ENCODE data around the gene SIGLEC6. TPM values are rescaled to one million over a fixed set of nuclear protein-coding genes. Genes with fewer than 3 reads are reported as not detected.

SIGLEC6 gene
- total RNA-seq, 1 experiment from 2014 or later, result not detected

DNA sequence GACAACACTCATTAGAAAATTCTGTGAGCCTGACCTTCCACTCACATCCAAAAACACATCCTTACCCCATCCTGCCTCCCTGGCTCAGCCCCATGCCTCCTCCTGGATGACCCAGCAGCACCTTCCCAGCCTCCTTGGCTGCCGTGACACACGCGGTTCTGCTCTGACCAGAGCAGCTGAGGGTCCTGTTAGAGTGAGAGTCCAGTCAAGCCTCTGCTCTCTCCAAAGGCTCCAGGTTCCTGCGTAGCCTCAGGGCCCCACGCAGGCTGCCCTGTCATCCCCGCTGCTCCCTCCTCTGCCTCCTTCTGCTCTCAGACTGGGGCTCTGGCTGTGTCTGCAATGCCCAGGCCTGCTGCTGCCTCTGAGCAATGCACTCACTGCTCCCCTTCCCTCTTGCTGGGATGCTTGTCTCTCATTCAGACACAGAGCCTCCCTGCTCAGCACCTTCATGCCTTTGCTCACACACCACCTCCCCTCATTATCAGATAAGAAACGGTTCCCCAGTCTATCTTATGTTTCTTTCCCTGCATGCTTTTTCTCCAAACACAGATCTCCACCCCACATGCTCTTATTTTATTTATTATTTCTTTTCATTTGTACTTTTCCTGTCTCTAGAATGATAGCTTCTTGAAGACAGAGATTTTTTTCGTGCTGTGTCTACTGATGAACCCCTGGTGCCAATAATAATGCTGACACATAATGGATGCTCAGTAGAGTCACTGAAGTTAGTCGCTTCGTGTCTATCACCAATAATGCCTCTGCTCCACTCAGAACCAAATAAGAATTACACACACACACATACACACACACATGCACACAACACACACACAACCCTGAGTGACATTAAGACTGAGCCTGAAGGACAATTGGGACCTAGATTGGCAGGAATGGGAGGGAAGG, 10.2 kb upstream of the SIGLEC6 start:
- H3K4me3 ChIP-seq (replicated peaks in 1 of 2; ENCODE audit: low read depth in 1 of 2, low read length in 2 of 2), result no peak overlapping the region
- POLR2A ChIA-PET, result no interaction called here
- no peaks in the 10 kb centered on the region for H3K9me3 ChIP-seq (ENCODE audit: control insufficient read depth in 1 of 2, insufficient read depth in 1 of 2, low read depth in 1 of 2, low read length in 2 of 2)
- CTCF ChIA-PET, result no interaction called here
- no peaks in the 10 kb centered on the region for H3K79me2 ChIP-seq (ENCODE audit: insufficient read depth, low read length)
- RAD21 ChIA-PET (ENCODE audit: low non-redundant PET in 1 of 2, low total read pairs in 2 of 2, uncharacterized antibody in 2 of 2, unreplicated experiment in 2 of 2), result no interaction called here
- no peaks in the 10 kb centered on the region for H4K20me1 ChIP-seq (ENCODE audit: insufficient read depth)
- H3K9ac ChIP-seq (ENCODE audit: low read length), result no peak overlapping the region
- no peak overlapping the region for H2AFZ ChIP-seq (ENCODE audit: low read depth, low read length, poor library complexity, severe bottlenecking)
- H3K27ac ChIP-seq (ENCODE audit: low read depth, low read length), result no peak overlapping the region
- intact Hi-C loops (cut with micrococcal nuclease), result loop anchor here (2.0 kb wide), 1 partner anchor 59 kb away; no protein-coding TSS in a partner anchor
- peaks cover 73% of the 10 kb centered on the region for H3K27me3 ChIP-seq (ENCODE audit: insufficient read depth, low read length)
- DNase-seq (ENCODE audit: low read depth, low spot score) (no peak), ATAC-seq (no peak)
- TF ChIP-seq JUND (IDR thresholded peaks at IDR 0.05) (no peak), ZNF274 (IDR thresholded peaks at IDR 0.05; ENCODE audit: low read depth, low read length) (no peak), SIN3A (IDR thresholded peaks at IDR 0.05; ENCODE audit: low read depth) (no peak), EGR1 (IDR thresholded peaks at IDR 0.05; ENCODE audit: low read depth) (no peak), YY1 (IDR thresholded peaks at IDR 0.05; ENCODE audit: extremely low read depth, insufficient replicate concordance, low read depth, low read length) (no peak), POLR2A (IDR thresholded peaks at IDR 0.05; ENCODE audit: borderline replicate concordance, extremely low read depth, insufficient read depth, insufficient read length) (no peak), RAD21 (IDR thresholded peaks at IDR 0.05; ENCODE audit: low read depth) (no peak), SRF (IDR thresholded peaks at IDR 0.05; ENCODE audit: low read depth) (no peak), EZH2 (IDR thresholded peaks at IDR 0.05) (no peak), TCF7L2 (IDR thresholded peaks at IDR 0.05; ENCODE audit: borderline replicate concordance, extremely low read depth, insufficient read depth, insufficient read length) (no peak), CEBPB (IDR thresholded peaks at IDR 0.05; ENCODE audit: low read depth) (no peak), EZH2phosphoT487 (IDR thresholded peaks at IDR 0.05; ENCODE audit: borderline replicate concordance) (no peak)
- TF ChIP-seq, protein P1, sequence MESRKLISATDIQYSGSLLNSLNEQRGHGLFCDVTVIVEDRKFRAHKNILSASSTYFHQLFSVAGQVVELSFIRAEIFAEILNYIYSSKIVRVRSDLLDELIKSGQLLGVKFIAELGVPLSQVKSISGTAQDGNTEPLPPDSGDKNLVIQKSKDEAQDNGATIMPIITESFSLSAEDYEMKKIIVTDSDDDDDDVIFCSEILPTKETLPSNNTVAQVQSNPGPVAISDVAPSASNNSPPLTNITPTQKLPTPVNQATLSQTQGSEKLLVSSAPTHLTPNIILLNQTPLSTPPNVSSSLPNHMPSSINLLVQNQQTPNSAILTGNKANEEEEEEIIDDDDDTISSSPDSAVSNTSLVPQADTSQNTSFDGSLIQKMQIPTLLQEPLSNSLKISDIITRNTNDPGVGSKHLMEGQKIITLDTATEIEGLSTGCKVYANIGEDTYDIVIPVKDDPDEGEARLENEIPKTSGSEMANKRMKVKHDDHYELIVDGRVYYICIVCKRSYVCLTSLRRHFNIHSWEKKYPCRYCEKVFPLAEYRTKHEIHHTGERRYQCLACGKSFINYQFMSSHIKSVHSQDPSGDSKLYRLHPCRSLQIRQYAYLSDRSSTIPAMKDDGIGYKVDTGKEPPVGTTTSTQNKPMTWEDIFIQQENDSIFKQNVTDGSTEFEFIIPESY (IDR thresholded peaks at IDR 0.05; ENCODE audit: extremely low read depth, insufficient replicate concordance, low read length), result no peak
- TF ChIP-seq, protein P2, sequence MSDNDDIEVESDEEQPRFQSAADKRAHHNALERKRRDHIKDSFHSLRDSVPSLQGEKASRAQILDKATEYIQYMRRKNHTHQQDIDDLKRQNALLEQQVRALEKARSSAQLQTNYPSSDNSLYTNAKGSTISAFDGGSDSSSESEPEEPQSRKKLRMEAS (IDR thresholded peaks at IDR 0.05), result no peak
- TF ChIP-seq, protein P3, sequence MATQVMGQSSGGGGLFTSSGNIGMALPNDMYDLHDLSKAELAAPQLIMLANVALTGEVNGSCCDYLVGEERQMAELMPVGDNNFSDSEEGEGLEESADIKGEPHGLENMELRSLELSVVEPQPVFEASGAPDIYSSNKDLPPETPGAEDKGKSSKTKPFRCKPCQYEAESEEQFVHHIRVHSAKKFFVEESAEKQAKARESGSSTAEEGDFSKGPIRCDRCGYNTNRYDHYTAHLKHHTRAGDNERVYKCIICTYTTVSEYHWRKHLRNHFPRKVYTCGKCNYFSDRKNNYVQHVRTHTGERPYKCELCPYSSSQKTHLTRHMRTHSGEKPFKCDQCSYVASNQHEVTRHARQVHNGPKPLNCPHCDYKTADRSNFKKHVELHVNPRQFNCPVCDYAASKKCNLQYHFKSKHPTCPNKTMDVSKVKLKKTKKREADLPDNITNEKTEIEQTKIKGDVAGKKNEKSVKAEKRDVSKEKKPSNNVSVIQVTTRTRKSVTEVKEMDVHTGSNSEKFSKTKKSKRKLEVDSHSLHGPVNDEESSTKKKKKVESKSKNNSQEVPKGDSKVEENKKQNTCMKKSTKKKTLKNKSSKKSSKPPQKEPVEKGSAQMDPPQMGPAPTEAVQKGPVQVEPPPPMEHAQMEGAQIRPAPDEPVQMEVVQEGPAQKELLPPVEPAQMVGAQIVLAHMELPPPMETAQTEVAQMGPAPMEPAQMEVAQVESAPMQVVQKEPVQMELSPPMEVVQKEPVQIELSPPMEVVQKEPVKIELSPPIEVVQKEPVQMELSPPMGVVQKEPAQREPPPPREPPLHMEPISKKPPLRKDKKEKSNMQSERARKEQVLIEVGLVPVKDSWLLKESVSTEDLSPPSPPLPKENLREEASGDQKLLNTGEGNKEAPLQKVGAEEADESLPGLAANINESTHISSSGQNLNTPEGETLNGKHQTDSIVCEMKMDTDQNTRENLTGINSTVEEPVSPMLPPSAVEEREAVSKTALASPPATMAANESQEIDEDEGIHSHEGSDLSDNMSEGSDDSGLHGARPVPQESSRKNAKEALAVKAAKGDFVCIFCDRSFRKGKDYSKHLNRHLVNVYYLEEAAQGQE (IDR thresholded peaks at IDR 0.05; ENCODE audit: low read depth), result no peak
- no peaks in the 10 kb centered on the region for H3K4me1 ChIP-seq (ENCODE audit: control insufficient read depth in 1 of 2, insufficient read depth in 2 of 2, low read length in 2 of 2)
- no peak overlapping the region for H3K4me2 ChIP-seq (ENCODE audit: low read length)
- no peaks in the 10 kb centered on the region for H3K9me2 ChIP-seq (ENCODE audit: insufficient read depth)
- no TSS peak for BruUV-seq (replicated peaks)
- H3K36me3 ChIP-seq (ENCODE audit: control insufficient read depth in 1 of 2, insufficient read depth in 2 of 2, low read length in 2 of 2), result no peaks in the 10 kb centered on the region

All from HCT116 (cell line).